ENCODE results near the gene SRM.
"Not testable (repeated sequence)": the region's sequence is repeated elsewhere in the genome, so short reads cannot be mapped to it uniquely, and the experiment has no call there.

Gene SRM

GRCh38 chr1:11059968-11060830 is at the start of gene SRM:
TSS of gene SRM (minus strand) at chr1:11060018. CDS start at chr1:11059943, 75 bp downstream.
- peak; percentile 90 for DNase-seq (ENCODE audit: low read depth)

- DNase-seq (ENCODE audit: low read depth), result no peak
Measured at GRCh38 chr1:11109047-11109760, 49.4 kb upstream of the SRM start.

GRCh38 chr1:11107599-11107998 is 47.8 kb upstream of the SRM start:
- no peak for DNase-seq (ENCODE audit: low read depth)

GRCh38 chr1:11105586-11105985 is 45.8 kb upstream of the SRM start:
- DNase-seq (ENCODE audit: low read depth), result no peak

GRCh38 chr1:11101347-11101746 is 41.5 kb upstream of the SRM start:
- DNase-seq (ENCODE audit: low read depth), result no peak

GRCh38 chr1:11100806-11101205 is 41.0 kb upstream of the SRM start:
- not testable (repeated sequence) for DNase-seq (ENCODE audit: low read depth)

GRCh38 chr1:11100149-11100493 is 40.3 kb upstream of the SRM start:
- DNase-seq (ENCODE audit: low read depth), result no peak

GRCh38 chr1:11099310-11100148 is 39.7 kb upstream of the SRM start, which contains the start of gene EXOSC10:
TSS of gene EXOSC10 (minus strand) at chr1:11099869. CDS start at chr1:11099831, 38 bp downstream.
- DNase-seq (ENCODE audit: low read depth), result peak; percentile 93

- no peak for DNase-seq (ENCODE audit: low read depth)
Measured at GRCh38 chr1:11098931-11099309, 39.1 kb upstream of the SRM start.

GRCh38 chr1:11083784-11084183 is 24.0 kb upstream of the SRM start:
- not testable (repeated sequence) for DNase-seq (ENCODE audit: low read depth)

GRCh38 chr1:11080931-11081330 is 21.1 kb upstream of the SRM start:
- no peak for DNase-seq (ENCODE audit: low read depth)

- no peak for DNase-seq (ENCODE audit: low read depth)
Measured at GRCh38 chr1:11078631-11079030, 18.8 kb upstream of the SRM start.

- not testable (repeated sequence) for DNase-seq (ENCODE audit: low read depth)
Measured at GRCh38 chr1:11073398-11073797, 13.6 kb upstream of the SRM start.

- no peak for DNase-seq (ENCODE audit: low read depth)
Measured at GRCh38 chr1:11072216-11072917, 12.5 kb upstream of the SRM start.

GRCh38 chr1:11071463-11072215 is 11.8 kb upstream of the SRM start:
- no peak for DNase-seq (ENCODE audit: low read depth)

GRCh38 chr1:11070876-11071275 is 11.1 kb upstream of the SRM start:
- no peak for DNase-seq (ENCODE audit: low read depth)

GRCh38 chr1:11068600-11069473 is 9.0 kb upstream of the SRM start:
- no peak for DNase-seq (ENCODE audit: low read depth)

GRCh38 chr1:11067716-11068599 is 8.1 kb upstream of the SRM start:
- no peak for DNase-seq (ENCODE audit: low read depth)

GRCh38 chr1:11065796-11066195 is 6.0 kb upstream of the SRM start:
- DNase-seq (ENCODE audit: low read depth), result no peak
